HUDEP-2 (cell line): Measurements from ENCODE around the gene ACBD3.

ENCODE experiments used
- DNase-seq, 76 experiments: peaks; one replicate each; lab custom pipeline; 2025; ENCODE audit not compliant: unreplicated experiment in 76 of 76; lab: John Stamatoyannopoulos, UW

The ACBD3 gene

DNA sequence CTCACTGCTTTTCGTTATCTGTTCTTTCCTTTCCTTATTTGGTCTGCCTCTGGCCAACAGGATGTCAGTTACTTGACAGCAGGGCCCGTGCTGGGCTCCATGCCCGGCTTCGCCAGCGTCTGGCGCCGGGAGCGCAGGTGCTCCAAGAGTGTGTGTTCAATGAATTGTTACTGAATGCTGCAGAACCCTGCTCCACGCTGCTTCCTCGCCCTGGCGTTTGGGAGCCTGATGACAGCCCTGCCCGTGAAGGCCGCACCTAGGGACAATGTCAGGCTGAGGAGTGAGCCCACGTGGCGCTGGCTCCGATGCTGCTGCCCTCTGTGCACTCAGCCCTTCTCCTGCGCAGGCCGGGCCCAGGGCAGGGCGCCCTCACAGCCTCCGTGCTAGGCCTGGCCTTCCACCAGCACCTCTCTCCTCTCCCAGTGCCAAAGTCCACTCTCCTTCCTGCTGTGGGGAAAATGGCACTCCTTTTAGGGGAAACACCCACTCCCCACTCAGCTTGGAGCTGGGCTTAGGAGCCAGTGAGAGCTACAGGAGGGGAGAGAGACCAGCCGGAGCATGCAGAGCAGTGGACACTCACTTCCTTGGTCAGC lies 51.4 kb downstream of the ACBD3 start:
- DNase-seq = no peak

DNA sequence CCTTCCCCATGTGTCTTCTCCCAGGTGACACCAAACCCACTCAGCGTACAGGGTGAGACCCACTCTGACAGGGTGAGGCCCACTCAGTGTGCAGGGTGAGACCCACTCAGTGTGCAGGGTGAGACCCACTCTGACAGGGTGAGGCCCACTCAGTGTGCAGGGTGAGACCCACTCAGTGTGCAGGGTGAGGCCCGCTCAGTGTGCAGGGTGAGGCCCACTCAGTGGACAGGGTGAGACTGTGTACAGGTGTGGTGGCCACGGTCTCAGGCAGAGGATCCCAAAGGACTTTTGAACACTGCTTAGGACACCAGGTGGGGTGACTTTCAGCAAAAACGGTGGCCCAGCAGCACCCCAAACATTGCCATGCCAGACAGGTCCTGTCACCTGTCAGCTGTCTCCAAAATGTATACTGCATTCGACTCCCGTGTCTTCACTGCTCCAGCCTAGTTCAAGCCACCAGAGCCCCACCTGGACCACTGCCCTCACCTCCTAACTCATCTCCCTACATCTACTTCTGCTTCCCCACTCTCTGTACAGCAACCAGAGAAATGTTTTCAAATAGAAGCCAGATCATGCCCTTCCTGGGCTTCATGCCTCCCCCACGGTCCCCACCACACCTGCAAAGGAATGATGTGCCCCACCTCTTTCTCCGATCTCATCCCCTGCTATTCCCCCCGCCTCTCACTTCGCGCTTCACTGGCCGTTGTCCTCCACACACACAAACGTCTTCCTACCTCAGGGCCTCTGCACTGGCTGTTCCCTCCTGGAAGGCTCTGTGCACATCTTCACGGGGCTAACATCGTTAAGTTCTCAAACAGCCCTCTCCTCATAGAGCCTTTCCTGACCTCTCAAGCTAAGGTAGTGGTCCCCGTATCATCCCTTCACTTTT lies 52.1 kb downstream of the ACBD3 start:
- no peak for DNase-seq

DNA sequence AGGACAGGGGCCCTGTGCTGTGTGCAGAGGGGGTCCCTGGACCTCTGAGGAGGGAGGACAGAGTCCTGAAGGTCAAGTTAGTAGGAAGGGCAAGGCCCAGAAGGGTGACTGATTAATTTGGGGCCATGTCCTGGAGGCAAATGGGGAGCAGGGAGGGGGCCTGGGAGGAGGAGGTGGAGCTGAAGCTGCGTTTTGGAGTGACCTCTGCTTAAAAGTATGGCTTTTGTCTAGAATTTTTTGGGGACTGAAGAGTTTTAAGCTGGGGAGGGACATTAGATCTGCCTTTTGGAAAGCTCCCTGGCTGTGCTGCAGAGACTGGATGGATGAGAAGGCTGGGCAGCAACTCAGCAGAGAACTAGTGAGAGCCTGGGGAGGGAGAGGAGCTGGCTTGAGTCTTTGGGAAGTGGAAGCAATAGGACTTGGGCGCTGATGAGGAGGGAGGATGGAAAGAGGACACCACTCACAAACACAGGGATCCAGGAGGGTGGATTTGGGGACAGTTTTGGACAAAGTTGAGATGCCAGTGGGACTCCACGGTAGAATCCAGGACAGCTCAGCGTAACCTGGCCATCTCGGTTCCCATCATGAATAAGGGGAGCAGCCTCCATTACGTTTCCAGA lies 52.9 kb downstream of the ACBD3 start:
- no peak for DNase-seq

DNA sequence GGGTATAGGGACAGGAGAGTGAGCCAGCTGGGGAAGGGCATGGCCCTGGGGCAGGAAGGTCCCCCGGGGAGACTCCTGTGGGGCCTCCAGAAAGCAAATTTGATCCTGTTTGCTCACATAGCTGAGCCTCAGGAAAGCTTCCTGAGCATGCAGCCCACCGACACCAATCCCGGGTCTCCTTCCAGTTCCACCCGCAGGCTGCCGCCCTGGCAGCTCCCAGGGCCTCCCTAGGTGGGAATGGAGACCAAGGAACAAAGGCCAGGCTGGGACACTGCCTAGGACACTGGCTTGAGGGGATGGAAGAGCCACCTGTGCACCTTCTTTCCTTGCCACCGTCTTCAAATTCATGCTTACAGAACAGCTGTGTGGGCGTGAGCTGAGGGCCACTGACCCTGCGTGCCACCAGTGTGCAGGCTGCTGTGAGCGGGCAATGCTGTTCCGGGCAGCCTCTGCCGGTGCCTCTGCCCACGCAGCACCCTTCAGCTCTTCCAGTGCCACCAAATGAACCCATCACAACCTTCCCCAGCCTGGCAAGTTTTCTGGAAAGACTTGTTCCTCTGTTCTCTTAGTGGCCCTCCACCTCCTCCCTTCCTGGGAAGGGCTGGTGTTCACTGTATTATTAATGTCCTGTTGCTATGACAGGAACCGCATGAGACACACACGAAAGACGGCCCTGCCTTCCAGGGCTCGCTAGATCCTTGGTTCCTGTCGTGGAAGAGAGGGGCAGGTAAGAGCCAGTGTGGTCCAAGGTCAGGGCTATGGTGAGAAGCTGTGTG lies 53.6 kb downstream of the ACBD3 start:
- DNase-seq = no peak

DNA sequence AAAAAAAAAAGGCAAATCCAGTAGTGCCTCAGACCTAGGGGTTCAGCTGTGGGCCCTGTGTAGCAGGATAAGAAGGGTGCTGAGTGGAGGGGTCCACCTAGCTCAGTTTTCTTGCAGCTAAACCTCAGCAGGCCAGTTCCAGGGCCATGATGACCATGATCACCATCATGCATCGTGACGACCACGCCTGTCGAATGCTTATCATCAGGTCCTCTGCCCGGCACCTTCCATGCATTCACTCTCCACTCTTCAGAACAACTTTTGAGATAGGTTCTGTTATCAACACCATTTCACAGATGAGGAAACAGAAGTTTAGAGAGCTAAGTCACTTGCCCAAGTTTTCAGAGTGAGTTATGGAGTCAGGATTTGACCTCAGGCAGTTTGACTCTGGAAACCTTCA lies 54.9 kb downstream of the ACBD3 start:
- DNase-seq = peak in 5 of 76 experiments; percentile 5 to 26 (median 19)

DNA sequence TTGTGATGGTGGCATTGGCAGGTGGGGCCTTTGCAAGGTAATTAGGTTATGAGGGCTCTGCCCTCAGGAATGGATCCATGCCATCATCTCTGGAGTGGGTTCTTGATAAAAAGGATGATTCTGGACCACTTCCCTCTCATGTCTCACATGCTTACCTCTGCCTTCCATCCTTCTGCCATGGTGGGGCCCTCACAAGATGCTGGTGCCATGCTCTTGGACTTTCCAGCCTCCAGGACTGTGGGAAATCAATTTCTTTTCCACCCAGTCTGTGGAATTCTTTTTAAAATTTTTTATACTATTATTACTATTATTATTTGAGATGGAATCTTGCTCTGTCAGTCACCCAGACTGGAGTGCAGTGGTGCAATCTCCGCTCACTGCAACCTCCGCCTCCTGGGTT lies 57.3 kb downstream of the ACBD3 start:
- DNase-seq = no peak

DNA sequence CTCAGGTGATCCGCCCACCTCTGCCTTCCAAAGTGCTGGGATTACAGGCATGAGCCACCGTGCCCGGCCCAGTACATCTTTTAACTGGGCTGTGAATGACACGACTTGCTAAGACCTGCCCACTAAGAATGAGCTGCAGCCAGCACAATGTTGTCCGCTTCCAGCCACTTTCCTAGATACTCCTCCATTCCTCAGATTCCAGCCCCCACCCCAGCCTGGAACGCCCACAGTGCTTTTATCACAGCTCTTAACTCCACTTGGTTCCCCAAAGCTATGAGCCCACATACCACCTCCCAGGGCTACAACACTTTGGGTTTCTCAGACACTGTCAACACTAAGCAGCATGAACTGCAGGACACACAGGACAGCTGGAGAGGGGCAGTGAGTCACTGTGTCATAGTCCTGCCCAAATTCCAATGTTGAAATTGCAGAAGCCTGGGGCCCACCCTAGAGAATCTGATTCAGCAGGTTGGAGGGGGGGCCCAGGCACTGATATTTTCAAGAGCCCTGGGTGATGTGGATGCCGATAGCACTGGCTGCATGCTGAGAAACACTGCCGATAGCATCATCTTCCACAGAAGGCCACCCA lies 58.0 kb downstream of the ACBD3 start:
- no peak for DNase-seq

DNA sequence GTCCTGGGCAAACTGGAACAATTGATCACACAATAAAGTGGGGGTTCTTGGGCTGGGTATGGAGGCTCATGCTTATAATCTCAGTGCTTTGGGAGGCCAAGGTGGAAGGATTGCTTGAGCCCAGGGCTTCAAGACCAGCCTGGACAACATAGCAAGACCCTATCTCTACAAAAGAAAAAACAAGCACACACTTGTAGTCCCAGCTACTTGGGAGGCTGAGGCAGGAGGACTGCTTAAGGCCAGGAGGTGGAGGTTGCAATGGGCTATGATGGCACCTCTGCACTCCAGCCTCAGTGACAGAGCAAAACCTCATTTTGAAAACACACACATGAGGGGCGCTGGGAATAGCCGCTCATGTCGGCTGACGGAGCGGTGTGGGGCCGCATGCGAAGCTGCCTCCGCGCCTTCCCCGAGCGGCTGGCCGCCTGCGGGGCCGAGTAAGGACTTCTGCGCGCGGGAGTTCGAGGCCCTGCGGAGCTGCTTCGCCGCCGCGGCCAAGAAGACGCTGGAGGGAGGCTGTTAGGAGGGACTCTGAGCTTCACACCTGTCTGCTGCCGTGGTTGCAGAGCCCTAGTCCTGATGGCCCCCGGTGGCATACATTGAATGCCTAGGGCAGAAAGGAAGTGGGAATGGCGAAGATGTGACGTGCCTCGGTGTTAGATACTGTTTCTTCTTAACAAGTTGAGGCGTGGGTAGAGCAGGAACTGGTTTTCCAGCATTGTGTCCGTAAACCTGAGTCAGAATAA lies 59.5 kb downstream of the ACBD3 start:
- no peak for DNase-seq

DNA sequence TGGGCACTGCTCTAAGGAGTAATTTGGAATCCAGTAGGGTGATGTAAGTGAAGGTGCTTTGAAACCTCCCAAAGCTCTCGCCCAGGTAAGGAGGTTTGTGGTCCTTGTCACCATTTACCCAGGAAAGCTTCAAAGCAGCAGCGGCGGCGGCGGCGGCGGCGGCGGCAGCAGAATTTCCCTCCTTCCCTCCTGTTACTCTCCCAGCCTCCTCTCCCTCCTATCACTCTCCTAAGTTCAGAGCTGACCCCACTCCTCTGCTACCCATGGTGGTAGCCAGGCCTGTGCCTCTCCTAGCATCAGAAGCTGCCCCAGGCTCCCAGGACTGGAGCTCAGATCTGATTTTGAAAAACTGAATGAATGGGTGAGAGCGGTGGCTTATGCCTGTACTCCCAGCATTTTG lies 60.7 kb downstream of the ACBD3 start:
- no peak for DNase-seq

DNA sequence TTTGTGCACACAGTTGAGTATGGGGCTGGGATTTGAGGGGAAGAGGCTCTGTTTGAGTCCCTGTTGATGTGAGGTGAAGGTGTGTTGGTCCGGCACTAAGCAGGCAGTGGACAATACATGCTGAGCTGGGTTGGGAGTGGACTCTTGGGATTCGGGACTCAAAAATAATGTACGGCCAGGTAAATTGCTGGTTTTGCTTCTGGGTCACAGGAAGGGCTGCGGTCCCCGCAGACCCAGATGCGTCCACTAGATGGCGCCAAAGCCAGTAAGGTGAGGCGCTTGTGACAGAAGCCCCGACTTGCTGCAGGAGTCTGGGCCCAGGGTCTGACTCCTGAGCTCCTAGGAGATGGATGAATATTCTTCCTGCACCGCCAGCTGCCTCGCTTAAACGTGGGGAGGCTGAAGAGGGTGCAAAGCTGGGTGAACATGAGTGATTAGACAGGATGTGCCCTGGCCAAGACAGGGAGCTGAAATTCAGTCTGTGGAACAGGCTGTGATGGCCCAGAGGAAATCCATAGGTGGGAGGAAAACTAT lies 61.4 kb downstream of the ACBD3 start:
- DNase-seq = peak in 67 of 76 experiments; percentile 14 to 83 (median 63)

DNA sequence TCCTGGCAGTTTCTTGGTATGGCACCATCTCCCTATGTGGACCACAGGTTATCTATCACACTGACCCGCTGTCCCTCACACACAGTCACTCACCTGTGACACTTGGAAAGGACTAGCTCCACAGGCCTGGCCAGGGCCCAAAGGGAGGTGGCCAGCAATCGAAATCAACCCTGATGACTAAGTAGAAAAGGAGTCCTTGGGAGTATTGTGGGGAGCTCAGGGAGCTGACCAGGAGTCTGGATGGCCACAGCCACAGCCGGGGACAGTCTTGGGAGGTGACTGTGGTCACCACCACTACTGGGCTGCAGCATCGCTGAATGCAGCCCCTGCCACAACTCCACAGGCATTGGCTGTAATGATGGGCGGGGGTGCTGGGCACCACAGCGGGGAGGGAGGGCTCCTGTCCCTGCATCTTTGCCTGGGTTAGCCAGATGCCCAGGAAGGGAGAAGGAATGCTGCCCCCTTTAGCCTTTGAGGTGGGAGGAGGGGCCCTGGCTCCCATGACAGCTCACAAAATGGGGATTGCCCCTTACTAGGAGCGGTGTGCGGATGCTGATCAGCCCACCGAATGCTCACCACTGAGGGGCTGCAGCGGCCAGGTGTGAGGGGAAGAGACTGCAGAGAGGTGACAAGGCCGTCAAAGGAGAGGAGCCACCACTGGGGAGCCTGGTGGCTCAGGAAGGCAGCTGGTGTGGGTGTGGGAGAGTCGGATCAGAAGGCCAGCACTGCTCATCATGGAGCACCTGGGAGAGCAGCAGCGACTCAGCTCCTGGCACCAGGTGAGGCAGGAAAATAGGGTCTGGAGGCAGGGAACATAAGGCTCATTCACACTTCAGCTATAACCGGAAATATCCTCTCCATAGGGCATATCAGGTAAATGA lies 62.7 kb downstream of the ACBD3 start:
- no peak for DNase-seq

DNA sequence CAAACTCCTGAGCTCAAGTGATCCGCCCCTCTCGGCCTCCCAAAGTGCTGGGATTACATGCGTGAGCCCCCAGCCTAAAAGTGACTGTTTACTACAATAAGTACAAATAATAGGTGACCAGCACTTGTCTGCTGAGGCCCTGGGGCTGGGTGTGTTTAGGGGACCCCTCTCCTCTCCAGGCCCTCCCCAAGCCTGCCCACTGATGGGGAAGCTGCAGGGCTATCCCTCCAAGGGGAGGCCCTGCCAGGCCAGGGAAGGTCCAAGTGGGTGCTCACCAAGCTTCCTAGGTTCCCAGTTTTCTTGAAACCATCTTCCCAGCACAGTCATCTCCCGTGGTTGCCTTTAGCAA lies 63.4 kb downstream of the ACBD3 start:
- DNase-seq = no peak

DNA sequence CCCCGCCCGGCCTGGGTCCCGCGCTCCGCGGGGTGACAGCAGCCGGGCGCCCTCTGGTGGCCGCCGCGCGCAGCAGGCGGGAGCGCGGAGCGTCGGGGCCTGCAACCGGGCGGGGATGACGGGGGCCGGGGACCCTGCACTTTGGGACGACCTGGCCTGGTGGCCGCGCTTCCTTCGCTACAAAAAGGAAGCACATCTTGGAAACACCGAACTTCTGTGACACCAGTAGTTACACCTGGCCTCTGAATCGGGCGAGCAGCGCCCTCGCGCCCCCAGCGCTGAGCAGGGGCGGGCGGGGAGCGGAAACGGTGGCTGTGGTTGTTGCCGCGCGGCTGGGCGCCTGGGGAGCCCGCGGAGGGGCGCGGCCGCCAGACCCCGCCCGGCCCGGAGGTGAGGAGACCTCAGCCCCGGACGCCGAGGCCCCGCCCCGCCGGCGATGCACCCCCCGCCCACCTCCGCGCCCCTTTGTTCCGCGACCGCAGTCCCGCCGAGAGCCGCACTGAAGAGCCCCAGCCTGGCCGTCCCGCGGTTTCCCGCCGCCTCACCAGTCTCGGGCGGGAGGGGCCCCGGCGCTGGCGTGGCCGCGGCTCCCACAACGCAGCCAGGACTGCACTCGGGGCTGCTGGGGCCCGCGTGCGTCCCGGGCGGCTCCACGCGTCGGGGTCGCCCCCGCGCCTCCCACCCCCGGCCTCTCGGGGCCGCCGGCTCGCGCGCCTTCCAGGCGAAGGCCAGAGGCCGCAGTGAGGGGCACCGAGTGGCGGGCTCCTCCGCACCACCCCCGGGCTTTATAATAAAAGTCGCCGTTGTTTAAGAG lies 64.7 kb downstream of the ACBD3 start:
- peak in 50 of 76 experiments; percentile 8 to 77 (median 48) for DNase-seq

DNA sequence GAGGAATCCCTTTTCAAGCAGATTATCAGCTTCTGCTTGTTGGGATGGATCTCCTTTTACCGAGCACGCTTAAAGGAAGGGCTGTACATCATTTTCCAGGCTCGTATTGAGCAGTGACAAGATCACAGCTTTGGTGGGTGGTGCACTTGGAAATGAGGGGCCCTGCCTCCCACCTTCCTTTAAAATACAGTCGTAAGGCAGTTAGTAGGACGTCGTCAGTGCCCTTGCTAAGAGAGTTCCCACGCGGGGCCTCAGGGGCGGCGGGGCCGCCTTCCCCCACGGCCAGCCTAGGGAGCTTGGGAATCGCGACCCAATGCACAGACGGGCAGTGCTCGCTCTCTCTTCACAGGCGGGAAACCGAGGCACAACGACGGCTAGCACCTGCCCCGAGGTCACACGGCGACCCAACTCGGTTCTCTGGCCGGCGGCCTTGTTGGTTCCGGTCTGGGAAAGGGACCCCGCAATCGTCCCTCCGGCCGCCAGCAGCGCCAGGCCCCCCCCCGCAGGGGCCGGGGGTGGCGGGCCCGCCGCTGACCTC lies 65.4 kb downstream of the ACBD3 start:
- no peak for DNase-seq

DNA sequence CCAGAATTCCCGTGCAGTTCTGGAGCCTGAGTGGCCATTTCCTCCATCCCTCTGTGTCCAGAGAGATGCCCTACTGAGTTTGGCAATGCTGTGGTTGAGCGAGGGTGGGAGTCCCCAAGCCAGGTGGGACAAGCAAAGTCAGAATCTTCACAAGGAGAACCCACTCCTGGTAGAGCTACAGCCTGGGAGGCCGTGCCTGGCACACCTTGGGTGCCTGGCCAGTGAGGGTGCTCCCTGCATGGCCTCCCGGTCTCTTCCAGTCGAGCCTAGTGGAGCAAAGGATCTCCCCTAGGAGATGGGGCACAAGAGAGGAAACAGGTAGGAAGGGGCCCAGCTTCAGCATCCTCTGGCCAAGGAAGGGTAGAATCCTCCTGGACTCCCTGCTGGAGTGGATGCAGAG lies 66.1 kb downstream of the ACBD3 start:
- DNase-seq = no peak

DNA sequence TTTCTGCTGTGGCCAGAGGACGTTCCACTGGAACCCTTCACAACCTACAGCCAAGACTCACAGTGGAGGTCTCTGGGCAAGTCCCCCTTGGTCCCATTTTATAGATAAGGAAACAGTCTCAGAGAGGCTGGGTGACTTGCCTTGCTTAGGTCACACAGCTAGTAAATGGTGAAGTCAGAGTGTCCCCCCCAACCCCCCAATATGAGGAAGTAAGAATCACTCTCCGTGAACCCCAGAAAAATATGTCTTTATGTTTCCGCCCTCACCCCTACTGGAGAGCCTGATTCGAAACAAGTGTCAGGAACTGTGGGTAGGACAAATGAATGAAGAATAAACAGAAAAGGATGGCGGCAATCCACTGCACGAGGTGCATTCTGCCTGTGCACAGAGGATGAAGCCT lies 67.4 kb downstream of the ACBD3 start:
- DNase-seq = no peak

DNA sequence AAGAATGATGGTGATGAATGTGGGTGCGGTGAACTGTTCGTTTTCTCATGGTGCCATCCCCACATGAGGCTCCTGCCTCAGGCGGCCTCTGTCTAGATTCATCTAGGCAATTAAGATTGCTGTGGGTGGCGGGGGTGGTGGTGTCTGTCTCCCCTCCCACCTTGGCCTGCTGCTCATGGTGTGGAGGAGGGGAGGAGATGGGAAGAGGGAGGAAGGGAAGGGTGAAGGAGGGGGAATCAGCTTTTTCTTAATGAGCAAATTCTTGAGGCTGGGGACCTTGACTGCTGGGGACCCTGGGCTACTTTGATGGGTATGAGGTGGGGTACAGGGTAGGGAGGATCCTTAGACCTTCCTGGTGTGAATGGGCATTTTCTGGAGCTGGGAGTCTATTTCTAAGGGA lies 68.2 kb downstream of the ACBD3 start:
- no peak for DNase-seq

DNA sequence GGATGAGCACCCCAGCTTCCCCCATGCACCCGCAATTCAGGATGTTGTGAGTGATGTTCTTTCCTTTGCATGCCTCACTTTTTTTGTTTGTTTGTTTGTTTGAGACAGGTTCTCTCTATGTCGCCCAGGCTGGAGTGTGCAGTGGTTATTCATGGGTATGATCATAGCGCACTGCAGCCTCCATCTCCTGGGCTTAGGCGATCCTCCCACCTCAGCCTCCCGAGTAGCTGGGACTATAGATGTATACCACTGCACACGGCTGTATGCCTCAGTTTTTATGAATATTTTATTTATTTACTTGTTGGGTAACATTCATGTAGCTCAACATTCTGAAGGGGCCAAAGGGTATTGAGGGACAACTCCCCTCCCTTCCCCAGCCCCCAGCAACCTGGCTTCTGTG lies 69.2 kb downstream of the ACBD3 start:
- DNase-seq = no peak
